AG20443 (cell line): ENCODE results near the gene SPAAR.
A peak's percentile ranks its signal among the peaks of the same experiment; 100 is the strongest.
"Not testable (repeated sequence)": the region's sequence is repeated elsewhere in the genome, so short reads cannot be mapped to it uniquely, and the experiment has no call there.

ENCODE experiments used
- DNase-seq: peaks from one replicate; pipeline ENCODE4 v3.0.0; 2012; ENCODE audit warnings: low spot score, mixed read lengths

Gene SPAAR, protein sequence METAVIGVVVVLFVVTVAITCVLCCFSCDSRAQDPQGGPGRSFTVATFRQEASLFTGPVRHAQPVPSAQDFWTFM

DNA sequence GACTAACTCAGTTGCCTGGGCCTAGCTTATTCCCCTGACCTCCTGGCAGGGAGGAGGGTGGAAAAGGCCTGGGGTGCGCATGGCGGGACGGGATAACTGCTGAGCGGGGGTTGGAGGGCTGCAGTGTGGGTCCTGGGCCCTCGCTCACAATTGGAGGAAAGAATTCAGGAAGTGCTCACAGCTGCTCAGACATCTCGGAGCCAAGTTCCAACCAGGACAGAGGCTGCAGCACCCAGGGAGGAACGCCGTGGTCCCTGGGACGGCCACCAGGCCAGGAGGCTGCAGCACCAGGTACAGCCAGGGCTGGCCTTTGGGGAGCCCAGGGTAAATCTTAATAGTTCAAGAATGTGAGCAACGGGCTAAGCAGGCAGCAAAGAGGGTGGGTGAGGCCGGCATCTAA, at the start of gene SPAAR:
Gene SPAAR, plus strand, starts transcription at position 217 of the 400 bp plus-strand sequence. CDS start 974 bp downstream, outside the sequence.
- DNase-seq = no peak

DNA sequence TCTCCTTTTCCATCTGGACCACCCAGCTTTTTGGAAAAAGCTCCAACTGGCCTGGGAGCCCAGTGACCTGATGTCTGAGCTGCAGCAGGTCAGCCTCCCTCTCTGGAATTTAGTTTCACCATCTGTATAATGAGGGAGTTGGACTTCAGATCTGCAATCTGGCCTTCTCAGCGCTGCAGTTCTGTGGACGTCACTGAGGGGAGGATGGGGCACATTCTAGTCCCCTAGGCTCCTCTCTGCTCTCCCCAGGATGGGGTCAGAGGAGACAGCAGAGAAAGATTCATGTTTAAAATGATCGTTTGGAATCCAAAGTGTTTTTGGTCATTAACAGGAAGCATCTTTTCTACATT, 49.3 kb upstream of the SPAAR start:
- DNase-seq = no peak

DNA sequence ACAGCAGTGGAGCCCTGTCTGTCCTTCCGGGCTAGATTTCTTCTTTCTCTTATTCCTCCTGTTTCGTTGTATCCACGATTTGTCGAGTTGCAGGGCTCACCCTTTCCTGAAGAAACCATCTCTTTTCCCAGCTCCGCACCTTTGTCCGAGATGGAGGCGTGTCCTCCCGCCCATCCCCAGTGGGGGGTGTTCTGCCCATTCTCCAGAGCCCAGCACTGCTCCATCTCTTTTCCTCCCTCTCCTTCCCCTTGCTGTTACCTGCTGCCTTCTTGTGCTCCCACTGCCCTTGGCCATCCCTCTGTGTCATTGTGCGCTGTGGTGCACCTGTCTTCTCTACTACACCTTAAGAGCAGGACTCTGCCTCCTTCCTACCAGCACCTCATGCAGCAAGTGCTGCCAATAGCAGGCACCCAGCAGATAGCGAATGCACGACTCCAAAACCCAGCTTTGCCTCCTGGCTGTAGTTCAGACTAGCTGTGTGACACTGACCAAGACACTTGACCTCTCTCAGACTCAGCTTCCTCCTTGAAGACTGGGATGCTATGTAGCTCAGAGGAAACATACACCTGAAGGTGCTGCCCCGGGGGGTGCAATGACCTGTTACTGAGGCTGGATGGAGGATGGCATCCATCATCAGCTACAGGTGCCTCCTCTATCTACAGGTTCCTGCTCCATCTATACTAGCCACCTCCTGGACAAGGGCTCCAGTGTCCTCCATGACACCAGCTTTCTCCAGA, 48.0 kb upstream of the SPAAR start:
- DNase-seq = no peak

DNA sequence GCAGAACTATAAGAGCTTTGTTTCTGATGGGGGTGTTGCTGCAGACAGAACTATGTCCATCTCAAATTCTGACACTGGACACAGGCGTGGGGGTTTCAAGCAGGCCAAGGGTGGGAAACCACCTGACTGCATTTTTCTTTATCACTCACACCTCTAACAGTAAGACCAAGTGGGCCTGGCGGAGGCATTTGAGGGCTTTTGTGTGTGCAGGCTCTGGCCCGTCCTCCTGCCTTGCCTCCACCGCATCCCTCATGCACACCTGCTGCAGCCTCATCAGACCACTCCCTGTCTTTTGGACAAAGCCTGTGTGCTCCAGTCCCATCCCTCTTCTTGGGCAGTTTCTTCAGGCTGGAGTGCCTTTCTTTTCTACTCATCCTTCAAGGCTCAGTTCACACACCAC, 47.0 kb upstream of the SPAAR start:
- no peak for DNase-seq

DNA sequence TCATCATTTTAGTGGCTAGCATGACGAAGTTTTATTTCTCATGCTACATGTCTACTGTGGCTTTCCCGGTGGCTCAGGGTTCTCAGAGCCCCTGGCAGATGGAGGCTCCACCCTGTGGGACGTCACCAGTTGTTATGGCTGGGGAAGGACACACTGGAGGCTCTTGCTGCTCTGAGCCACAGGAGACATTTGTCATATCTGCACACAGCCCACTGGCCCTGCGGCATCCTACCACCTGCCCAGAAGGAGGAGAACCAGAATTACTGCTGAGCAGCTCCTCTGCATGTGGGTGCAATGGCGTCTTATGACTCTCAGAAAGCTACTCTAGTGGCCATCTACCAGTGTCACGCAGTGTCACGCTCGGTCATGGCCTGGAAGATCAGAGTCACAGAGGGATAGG, 45.7 kb upstream of the SPAAR start:
- DNase-seq = no peak

DNA sequence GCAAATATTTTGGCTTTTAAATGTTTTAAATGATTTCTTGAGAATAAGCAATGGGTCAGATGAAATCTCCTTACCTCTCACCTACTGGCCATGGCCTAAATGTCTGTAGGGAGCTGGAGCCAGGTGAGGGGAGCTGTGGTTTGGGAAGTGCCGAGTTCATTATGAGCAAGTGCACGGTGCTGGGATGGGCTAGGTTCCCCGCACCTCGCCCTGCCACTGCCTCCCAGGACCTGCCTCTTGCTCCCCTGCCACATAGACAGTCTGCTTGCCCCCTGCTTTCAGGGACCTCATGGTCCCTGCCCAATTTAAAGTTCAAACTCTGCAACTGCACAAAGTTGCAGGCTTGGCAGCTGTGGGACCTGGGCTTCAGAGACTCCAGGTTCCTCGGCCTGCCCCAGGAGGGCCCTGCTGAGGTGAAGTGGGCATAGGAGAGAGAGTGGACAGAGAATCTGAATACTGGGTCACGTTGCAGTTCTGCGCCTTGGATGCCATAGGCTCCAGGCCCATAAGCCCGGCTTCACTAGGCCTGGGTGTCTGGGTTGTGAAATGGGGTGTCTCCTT, 44.5 kb upstream of the SPAAR start:
- DNase-seq = no peak

DNA sequence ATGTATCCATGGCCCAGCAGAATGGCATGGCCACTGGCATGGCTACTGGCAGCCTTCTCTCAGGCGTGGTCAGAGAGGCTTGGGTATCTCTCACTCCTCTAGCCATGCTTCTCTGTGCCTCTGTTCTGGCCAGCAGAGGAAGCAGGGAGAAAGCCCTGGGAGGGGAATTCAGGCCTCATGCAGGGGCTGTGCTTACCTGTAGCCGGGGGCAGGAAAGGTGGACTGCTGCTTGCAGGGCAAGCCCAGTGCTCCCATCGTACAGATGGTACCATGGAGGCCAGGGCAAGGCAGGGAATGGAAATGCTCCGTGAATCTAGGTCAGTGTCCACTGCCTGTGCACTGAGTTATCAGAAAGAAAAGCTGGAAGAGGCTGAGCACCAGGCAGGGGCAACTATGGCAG, 41.8 kb upstream of the SPAAR start:
- no peak for DNase-seq

DNA sequence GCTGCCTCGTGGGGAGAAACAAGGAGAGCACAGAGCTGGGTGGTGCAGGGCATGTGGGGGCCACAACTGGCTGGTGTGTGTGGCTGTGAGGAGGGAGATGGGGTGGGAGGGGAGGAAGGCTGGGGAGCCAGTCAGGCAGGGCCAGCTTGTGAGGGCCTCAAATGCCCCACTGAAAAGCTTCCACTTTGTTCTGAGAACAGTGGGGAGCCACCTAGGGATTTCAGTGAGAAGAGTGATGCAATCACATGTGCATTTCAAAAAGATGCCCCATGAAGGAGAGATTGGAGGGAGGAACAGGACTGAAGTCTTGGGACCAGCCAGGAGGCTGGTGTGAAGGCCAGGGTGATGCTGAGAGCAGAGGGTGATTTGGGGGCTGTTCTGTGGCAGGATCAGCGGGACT, 40.4 kb upstream of the SPAAR start:
- no peak for DNase-seq

DNA sequence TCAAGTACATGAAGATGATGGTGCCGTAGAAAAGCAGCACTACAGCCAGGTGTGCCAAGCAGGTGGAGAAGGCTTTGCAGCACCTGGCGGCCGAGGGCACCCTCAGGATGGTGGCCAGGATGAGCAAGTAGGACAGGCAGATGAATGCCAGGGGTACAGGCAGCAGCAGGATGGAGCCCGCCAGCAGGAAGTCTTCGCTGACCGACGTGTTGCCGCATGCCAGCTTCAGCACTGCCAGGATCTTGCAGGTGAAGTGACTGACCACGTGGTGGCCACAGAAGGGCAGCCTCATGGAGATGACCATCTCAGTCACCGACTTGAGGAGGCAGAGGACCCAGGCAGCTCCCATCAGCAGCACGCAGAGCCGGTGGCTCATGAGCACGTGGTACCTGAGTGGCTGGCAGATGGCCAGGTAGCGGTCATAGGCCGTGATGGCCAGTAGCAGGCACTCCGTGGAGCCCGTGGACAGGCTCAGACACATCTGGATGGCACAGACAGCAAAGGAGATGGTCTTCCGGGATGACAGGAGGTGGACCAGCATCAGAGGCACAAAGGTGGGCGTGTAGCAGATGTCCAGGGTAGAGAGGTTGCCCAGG, 39.6 kb upstream of the SPAAR start:
- DNase-seq = no peak

DNA sequence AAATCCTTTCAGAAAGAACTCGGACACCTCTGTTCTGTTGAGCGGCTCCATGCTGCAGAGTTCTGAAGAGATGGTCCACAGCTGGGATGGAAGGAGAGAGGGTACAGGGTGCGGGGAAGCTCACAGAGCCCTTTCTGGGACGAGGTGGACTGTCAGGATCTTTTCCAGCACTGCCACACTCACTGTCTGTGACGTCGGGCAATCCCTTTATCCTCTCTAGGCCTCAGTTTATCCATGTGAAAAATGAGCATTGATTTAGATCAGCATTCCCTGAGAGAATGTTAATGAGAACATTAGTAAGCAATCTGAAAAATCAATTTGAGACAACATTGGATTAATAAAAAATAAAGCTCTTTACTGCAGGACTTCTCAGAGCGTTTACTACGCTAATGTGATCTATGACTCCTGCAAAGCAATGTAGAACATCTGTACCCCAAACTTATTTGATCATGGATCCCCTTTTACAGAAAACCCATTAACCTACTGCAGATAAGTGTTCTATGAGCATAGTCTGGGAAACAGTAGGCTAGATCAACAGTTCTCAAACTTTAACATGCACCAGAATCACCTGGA, 38.9 kb upstream of the SPAAR start, which contains the start of gene OR13J1:
Gene OR13J1, minus strand, starts transcription at position 51 of the 573 bp plus-strand sequence. Its CDS starts 0 bp downstream, at position 51.
- no peak for DNase-seq

DNA sequence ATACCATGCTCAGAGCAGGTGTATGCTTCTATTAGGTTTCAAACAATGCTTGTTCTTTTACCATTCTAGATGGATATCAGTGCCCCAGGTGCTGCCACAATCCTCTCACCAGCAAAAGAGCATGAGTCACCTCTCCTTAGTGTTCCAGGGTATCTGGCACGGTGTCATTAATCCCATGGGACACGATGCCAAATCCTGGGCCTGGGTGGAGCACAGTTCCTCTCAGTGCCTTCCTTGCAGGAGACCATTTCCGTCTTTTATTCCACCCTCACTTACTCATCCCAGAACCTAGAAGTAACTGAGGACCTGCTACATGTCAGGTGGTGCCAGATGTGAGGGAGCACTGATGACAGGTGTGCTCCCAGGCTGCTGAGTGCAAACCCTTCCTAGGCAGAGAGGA, 37.7 kb upstream of the SPAAR start:
- no peak for DNase-seq

DNA sequence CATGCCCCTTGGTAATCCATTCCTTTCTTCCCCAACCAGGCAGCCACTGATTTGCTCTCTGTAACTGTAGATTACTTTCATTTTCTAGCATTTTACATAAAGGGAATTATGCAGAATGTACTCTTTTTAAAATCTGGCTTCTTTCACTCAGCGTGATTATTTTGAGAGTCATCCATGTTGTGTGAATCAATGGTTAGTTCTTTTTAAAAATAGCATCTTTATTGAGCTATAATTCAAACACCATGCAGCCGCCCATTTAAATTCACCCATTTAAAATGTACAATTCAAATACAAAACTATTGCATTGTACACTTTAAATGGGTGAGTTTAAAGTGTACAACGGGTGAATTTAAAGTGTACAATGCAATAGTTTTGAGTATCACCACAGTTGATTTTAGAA, 36.8 kb upstream of the SPAAR start:
- DNase-seq = no peak

DNA sequence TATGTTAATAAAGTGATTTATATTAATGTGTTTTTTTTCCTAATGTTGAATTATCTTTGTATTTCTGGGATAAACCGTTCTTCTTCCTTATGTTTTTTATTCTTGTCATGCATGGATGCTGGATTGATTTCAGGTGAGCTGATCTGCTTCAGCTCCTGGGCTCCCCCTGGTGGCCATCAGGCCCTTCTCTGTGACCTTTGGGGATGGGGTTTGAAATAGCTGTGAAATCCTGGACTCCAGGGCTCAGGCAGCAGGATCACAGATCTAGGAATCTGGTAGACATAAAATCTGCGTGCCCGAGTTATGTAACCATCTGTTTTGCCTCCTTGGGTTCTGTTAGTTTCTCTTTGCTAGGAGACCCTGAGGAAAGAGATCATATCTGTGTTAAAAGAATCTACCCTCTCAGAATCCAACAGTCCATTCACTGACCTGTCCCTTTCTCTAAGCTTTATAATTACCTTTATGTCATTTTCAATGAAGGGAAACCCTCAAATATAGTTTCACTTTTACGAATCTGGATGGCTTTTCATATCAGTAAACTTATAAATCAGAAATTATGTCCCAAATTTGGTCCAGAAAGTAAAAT, 26.9 kb upstream of the SPAAR start:
- peak; percentile 82 for DNase-seq

DNA sequence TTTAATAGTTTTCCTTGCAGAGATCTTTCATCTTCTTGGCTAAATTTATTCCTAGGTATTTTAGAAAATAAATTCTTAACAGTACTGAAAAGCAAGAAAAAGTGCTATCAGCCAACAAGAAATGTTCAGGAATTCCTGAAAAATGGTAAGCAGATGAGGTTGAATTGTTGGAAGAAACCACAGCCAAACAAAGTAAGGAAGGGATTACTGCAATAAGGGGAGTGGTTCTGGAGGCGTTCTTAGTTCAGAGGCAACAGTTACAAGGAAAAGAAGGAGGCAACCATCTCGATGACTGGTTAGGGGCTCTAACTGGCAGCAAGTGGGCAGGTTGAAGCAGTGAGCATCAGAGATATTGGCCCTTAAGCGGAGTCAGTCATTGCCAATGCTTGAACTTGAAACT, 26.3 kb upstream of the SPAAR start:
- DNase-seq = peak; percentile 65

DNA sequence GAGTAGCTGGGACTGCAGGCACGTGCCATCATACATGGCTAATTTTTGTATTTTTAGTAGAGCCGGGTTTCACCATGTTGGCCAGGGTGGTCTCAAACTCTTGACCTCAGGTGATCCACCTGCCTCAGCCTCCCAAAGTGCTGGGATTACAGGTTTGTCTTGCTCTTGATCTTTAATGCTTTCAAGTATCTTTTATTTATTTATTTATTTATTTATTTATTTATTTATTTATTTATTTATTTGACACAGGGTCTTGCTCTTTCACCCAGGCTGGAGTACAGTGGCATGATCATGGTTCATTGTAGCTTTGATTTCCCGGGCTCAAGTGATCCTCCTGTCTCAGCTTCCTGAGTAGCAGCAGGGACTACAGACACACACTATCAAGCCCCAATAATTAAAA, 24.4 kb upstream of the SPAAR start:
- not testable (repeated sequence) for DNase-seq

DNA sequence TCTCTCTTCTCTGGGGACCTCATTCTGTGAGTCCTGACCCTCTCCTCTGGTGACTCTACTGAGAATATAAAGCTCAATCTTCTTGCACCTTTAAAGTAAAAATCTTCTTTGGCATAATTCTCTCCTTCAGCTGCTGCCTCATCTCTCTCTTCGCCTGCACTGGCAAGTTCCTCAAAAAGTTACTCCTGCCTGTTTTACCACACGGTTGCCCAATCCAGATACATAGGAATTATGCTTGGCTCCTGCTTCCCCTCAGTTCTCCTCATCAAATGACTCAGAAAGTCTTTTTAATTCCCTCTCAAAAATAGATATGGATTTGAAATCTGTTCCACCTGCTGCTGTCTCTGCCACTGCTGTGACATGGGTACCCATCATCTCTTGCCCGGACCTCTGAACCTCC, 17.6 kb upstream of the SPAAR start:
- DNase-seq = peak; percentile 48

DNA sequence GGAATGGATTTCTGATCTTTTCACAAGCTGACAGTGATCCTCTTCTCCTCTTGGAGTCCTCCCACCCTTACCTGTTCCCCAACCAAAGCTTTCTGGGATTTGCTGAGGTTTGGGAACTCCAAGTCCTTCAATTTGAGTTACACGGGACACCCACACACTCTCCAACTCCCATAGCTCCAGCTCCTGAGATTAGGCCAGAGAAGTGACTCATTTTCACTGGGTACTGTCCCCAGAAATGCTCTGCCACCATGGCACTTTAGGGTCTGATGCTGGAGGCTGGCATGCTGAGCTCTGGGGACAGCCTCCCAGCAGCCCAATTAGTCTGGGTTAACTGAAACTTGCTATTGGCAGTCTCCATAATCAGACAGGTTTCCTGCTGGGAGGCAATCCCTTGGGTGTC, 17.2 kb upstream of the SPAAR start:
- DNase-seq = no peak

DNA sequence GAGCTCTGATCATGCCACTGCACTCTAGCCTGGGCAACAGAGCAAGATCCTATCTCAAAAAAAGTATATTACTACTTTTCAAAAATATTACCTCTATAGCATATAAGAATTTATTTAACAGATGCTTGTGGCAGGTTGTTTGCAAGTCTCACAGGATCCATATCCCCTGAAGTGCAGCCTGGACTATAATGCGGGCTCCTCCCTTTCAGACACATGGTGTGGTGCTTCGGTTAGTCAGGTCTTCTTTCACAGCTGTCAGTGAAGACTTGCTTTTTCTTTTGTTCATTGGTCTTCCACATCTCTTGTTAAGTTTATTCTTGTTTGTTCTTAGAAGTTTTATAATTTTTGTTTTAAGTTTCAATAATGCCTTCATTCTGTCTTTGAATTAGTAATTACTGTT, 12.7 kb upstream of the SPAAR start:
- DNase-seq = no peak

DNA sequence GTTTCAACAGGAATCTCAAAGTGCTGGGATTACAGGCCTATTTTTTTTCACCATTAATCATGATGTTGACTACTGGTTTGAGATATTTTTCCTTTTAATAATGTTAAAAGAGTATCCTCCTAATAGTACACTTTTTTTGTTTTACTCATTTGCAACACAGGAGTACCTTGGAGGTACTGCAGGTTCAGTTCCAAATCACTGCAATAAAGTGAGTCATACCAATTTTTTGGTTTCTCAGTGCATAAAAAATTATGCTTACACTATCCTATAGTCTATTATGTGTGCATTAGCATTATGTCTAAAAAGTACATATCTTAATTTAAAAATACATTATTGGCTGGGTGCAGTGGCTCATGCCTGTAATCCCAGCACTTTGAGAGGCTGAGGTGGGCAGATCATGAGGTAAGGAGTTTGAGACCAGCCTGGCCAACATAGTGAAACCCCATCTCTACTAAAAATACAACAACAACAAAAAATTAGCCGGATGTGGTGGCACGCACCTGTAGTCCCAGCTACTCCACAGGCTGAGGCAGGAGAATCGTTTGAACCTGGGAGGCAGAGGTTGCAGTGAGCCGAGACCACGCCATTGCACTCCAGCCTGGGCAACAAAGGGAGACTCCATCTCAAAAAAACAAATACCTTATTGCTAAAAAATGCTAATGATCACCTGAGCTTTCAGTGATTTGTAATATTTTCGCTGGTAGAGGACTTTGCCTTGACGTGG, 11.8 kb upstream of the SPAAR start:
- DNase-seq = not testable (repeated sequence)

DNA sequence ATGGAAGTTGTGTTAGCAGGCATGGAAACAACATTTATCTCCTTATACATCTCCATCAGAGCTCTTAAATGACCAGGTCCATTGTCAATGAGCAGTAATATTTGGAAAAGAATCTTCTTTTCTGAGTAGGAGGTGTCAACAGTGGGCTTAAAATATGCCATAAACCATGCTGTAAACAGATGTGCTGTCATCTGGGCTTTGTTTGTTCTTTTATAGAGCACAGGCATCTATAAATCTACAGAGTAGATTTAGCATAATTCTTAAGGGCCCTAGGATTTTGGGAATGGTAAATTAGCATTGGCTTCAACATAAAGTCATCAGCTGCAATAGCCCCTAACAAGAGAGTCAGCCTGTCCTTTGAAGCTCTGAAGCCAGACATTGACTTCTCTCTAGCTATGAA, 11.0 kb upstream of the SPAAR start:
- DNase-seq = no peak

DNA sequence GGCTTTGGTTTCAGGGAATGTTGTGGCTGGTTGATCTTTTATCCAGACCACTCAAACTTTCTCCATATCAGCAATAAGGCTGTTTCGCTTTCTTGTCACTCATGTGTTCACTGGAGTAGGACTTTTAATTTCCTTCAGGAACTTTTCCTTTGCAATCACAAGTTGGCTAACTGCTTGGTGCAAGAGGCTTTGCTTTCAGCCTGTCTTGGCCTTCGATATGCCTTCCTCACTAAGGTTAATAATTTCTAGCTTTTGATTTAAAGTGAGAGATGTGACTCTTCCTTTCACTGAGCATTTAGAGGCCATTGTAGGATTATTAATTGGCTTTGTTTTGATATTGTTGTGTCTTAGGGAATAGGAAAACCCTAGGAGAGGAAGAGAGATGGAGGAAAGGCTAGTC, 10.3 kb upstream of the SPAAR start:
- no peak for DNase-seq

DNA sequence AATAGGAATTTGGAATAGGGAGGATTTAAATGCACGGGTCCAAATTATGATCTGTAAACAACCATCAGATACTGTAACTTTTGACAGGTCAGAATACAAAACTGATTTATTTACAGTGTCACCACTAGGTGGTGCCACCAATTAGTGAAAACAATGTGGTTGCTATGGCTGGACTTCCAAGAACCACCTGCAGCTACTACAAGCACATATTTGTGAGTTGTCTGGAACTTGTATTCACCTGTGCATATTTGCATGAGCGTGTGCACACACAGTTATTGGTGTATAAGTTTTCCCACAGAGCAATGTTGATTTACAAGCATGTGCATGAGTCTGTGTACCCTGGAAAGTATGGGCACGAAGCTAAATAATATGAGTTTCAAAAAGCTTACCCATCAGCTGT, 6.2 kb upstream of the SPAAR start:
- DNase-seq = peak; percentile 53
